Esophagus squamous epithelium (tissue), 5 donors: ENCODE data around the gene BLMH. TPM values are rescaled to one million over a fixed set of nuclear protein-coding genes. Genes with fewer than 3 reads are reported as not detected.
A peak's percentile ranks its signal among the peaks of the same experiment; 100 is the strongest.
"Not testable (repeated sequence)": the region's sequence is repeated elsewhere in the genome, so short reads cannot be mapped to it uniquely, and the experiment has no call there.

Source experiments
- DNase-seq: peaks from one replicate; lab custom pipeline; 2025; lab: John Stamatoyannopoulos, UW
- H3K27ac ChIP-seq, 4 donors: fragments of 200-600 bp; sonication (generic); one replicate each; pipeline ENCODE4 v1.5.1; 2016 to 2019; ENCODE audit warnings: mild to moderate bottlenecking in 1 of 4
- H3K27me3 ChIP-seq, 4 donors: fragments of 200-600 bp; sonication (generic); 1 replicate in 3 of 4; 2 replicates in 1 of 4; pipeline versions ENCODE4 v1.5.1 to v1.6.0; 2017 to 2021; ENCODE audit warnings: antibody characterized with exemption in 1 of 4
- H3K36me3 ChIP-seq, 3 donors: fragments of 200-600 bp; sonication (generic); one replicate each; pipeline ENCODE4 v1.5.1; 2016 to 2019
- H3K4me1 ChIP-seq, 3 donors: fragments of 200-600 bp; sonication (generic); one replicate each; pipeline ENCODE4 v1.5.1; 2017 to 2019
- H3K4me3 ChIP-seq, 4 donors: fragments of 200-600 bp; sonication (generic); 1 replicate in 3 of 4; 2 replicates in 1 of 4; pipeline ENCODE4 v1.5.1; 2016 to 2019; ENCODE audit warnings: mild to moderate bottlenecking in 2 of 4, moderate library complexity in 1 of 4
- H3K9me3 ChIP-seq, 3 donors: fragments of 200-600 bp; sonication (generic); one replicate each; pipeline ENCODE4 v1.5.1; 2016 to 2019
- POLR2A ChIP-seq, 4 donors: fragments of 450-650 bp; IDR thresholded peaks; one replicate each; pipeline ENCODE4 v1.6.1; 2017; ENCODE audit warnings: antibody characterized with exemption in 4 of 4, mild to moderate bottlenecking in 4 of 4, moderate library complexity in 3 of 4
- WGBS, 2 donors: methylation state at CpG; one replicate each; pipeline ENCODE4 v1.1.5; 2018; 5-methylcytosine and 5-hydroxymethylcytosine counted together
- intact Hi-C: fragments of 100-400 bp; cut with DNase I; formaldehyde crosslinking; loops from one replicate; pipeline ENCODE4 v1.15.0; 2022
- total RNA-seq, 4 donors: library from RNA; depleted of rRNA; stranded (reverse); fragments of >200 nt; gene quantifications; one replicate each; pipeline ENCODE4 v1.1.0, GENCODE V29; 2016
- TF ChIP-seq, protein P1 (sequence below), 6 experiments: fragments of 450-650 bp in 4 of 6; fragments of 200-600 bp in 2 of 6; sonication (generic) in 2 of 6; IDR thresholded peaks; one replicate each; pipeline ENCODE4 v1.5.1; 2016 to 2019; ENCODE audit warnings: antibody characterized with exemption in 6 of 6, mild to moderate bottlenecking in 4 of 6, moderate library complexity in 4 of 6
- donor health status: DM: yes; HTN: yes; CAD: no.

The BLMH gene
- total RNA-seq, 4 donors from 2014 or later: 18.4 to 41.4 (median 28.4) TPM

DNA sequence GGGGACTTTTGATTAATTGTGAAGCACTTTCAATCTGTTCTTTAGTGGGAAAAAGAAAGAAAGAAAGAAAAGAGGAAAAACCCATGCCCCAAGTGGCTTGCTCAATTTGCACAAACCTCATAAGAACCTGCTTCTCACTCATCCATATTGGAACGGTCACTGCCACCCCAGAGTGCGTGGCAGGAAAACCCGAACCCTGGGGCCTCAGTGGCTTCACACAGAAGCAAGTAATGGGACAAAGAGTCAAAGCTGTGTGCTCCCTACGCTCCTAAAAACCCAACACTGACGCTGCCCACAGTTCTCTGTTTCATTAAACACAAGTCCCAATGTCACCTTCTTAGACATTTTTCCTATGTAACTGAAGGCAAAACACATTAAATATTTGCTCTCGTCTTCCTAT lies 57.4 kb downstream of the BLMH start:
- H3K27me3 ChIP-seq: peaks cover 0 to 57% (median 2%) of the 10 kb centered on the region in 4 donors
- peak overlapping the region in 2 of 4 donors; percentile 55 to 60 for H3K4me3 ChIP-seq
- H3K4me1 ChIP-seq: peaks cover 16 to 76% (median 30%) of the 10 kb centered on the region in 3 donors
- WGBS, 2 donors: 79 to 83% methylated on average over 6 of the region's 6 CpGs
- H3K27ac ChIP-seq: peak overlapping the region in 1 of 4 donors; percentile 60
- intact Hi-C loops: loop anchor here (5.0 kb wide), 1 partner anchor 127 kb away; no protein-coding TSS in a partner anchor
- no peak for DNase-seq
- no peak for TF ChIP-seq POLR2A (IDR thresholded peaks at IDR 0.05)
- TF ChIP-seq, protein P1, sequence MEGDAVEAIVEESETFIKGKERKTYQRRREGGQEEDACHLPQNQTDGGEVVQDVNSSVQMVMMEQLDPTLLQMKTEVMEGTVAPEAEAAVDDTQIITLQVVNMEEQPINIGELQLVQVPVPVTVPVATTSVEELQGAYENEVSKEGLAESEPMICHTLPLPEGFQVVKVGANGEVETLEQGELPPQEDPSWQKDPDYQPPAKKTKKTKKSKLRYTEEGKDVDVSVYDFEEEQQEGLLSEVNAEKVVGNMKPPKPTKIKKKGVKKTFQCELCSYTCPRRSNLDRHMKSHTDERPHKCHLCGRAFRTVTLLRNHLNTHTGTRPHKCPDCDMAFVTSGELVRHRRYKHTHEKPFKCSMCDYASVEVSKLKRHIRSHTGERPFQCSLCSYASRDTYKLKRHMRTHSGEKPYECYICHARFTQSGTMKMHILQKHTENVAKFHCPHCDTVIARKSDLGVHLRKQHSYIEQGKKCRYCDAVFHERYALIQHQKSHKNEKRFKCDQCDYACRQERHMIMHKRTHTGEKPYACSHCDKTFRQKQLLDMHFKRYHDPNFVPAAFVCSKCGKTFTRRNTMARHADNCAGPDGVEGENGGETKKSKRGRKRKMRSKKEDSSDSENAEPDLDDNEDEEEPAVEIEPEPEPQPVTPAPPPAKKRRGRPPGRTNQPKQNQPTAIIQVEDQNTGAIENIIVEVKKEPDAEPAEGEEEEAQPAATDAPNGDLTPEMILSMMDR (IDR thresholded peaks at IDR 0.05): no peak
- no peaks in the 10 kb centered on the region for H3K36me3 ChIP-seq
- H3K9me3 ChIP-seq: no peaks in the 10 kb centered on the region

- peak overlapping the region in 1 of 4 donors; percentile 10 for H3K27ac ChIP-seq
- WGBS, 2 donors: 64 to 78% methylated on average over 9 to 10 of the region's 11 CpGs
- intact Hi-C loops: loop anchor here (5.0 kb wide), 1 partner anchor 126 kb away; no protein-coding TSS in a partner anchor
- no peak overlapping the region for H3K4me3 ChIP-seq
- TF ChIP-seq, protein P1 (IDR thresholded peaks at IDR 0.05): no peak
- TF ChIP-seq POLR2A (IDR thresholded peaks at IDR 0.05): no peak
- peaks cover 16 to 82% (median 31%) of the 10 kb centered on the region in 3 donors for H3K4me1 ChIP-seq
- no peaks in the 10 kb centered on the region for H3K36me3 ChIP-seq
- no peaks in the 10 kb centered on the region for H3K9me3 ChIP-seq
- peaks cover 0 to 52% (median 2%) of the 10 kb centered on the region in 4 donors for H3K27me3 ChIP-seq
- DNase-seq: no peak
Measured at GRCh38 chr17:30232824-30233427, 58.8 kb downstream of the BLMH start.

DNA sequence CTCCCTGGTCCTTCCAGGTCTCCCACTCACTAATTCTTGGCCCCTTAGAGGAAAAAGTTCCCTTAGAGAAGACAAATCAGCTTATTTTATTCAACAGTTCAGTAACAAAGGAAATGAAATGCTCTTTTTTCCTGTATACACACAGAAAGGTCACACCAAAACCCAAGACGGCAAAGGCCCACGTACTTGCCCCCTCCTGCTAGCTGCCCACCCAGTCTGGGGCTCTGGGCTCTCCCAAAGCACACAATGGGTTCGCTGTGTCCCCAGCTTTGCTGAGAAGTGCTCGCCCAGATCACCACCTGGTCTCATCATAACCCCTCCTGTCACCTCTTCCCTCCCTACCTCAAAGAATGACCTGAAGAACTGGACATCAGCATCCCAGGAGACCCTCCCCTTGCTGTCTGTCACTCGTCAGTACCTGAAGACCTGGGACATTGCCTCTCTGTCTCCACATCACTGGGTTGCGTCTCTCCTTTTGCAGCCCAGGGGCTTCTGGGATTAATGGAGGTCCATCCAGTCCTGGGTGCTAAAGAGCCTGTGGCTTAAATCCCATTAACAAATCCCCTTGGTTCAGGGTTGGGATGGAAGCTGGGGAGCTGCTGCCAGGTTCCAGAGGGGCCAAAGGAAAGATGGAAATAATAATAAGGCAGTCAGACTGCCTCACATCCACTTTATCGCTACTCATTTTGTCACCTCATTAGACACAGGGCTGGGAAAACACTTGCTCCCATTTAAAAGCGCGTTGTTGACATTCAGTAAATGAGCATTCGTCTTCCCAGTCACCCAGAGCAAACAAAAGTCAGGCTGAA lies 59.5 kb downstream of the BLMH start:
- Histone ChIP-seq H3K27ac (peak overlapping the region in 1 of 4 donors; percentile 39), H3K4me1 (peaks cover 16 to 82% (median 26%) of the 10 kb centered on the region in 3 donors), H3K36me3 (no peaks in the 10 kb centered on the region), H3K9me3 (no peaks in the 10 kb centered on the region), H3K27me3 (peaks cover 0 to 45% (median 2%) of the 10 kb centered on the region in 4 donors), H3K4me3 (no peak overlapping the region)
- intact Hi-C loops: loop anchor here (5.0 kb wide), 1 partner anchor 125 kb away; no protein-coding TSS in a partner anchor
- TF ChIP-seq, protein P1 (IDR thresholded peaks at IDR 0.05): no peak
- no peak for TF ChIP-seq POLR2A (IDR thresholded peaks at IDR 0.05)
- no peak for DNase-seq
- 81 to 82% methylated on average over 8 to 10 of the region's 10 CpGs for WGBS, 2 donors

DNA sequence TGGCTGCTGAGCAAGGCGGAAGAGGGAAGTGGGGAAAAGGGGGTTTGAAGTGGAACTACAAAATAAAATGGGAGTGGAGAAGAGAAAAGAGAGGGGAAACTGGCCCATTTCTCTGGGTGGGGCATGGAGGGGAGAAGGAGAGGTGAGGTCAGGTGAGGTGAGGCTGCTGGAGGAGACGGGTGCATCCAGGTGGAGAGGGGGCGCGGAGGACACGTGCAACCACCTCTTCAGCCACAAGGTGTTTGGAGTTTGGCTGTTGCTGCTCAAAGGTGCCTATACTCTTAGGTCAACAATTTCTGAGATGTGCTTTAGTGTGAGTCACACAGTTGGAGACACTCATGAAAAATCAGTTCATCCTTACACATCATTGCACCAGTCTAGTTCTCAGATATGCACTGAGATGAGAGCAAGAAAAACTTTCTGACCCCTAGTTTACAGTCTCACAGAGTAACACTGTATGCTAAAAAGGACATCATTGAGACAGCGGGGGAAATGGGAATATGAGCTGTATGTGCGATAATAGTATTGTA lies 61.1 kb downstream of the BLMH start:
- Histone ChIP-seq H3K4me1 (peaks cover 5 to 82% (median 20%) of the 10 kb centered on the region in 3 donors), H3K27me3 (peaks cover 0 to 29% (median 0%) of the 10 kb centered on the region in 4 donors), H3K36me3 (no peaks in the 10 kb centered on the region), H3K9me3 (no peaks in the 10 kb centered on the region), H3K27ac (peak overlapping the region in 2 of 4 donors; percentile 68 to 75), H3K4me3 (no peak overlapping the region)
- no peak for TF ChIP-seq POLR2A (IDR thresholded peaks at IDR 0.05)
- TF ChIP-seq, protein P1 (IDR thresholded peaks at IDR 0.05): no peak
- intact Hi-C loops: loop anchor here (5.0 kb wide), 1 partner anchor 123 kb away; no protein-coding TSS in a partner anchor
- no peak for DNase-seq
- WGBS, 2 donors: 62 to 75% methylated on average over 7 of the region's 7 CpGs

DNA sequence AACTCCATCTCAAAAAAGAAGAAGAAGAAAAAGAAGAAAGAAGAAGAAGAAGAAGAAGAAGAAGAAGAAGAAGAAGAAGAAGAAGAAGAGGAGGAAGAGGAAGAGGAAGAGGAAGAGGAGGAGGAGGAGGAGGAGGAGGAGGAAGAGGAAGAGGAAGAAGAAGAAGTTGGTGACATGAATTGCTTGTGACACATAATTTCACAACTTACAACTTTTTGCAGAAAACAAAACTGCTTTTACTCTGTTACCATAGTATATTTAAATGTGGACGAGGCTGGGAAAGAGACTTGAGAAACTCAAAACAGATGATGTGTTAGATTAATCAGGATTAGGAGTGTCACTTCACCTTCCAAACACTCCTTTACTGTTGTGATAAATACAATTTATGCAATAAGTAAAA lies 61.7 kb downstream of the BLMH start:
- not testable (repeated sequence) for DNase-seq, H3K9me3 ChIP-seq, H3K4me3 ChIP-seq, H3K36me3 ChIP-seq
- Histone ChIP-seq H3K27ac (peak overlapping the region in 3 of 4 donors; percentile 28 to 75 (median 68)), H3K27me3 (peaks cover 0 to 23% (median 0%) of the 10 kb centered on the region in 4 donors), H3K4me1 (peaks cover 0 to 82% (median 20%) of the 10 kb centered on the region in 3 donors)
- WGBS, 2 donors: 27 to 38% methylated on average over 1 of the region's 1 CpG
- intact Hi-C loops: loop anchor here (5.0 kb wide), 1 partner anchor 123 kb away; no protein-coding TSS in a partner anchor
